ENCODE measurements around the gene NCDN.

Gene NCDN

GRCh38 chr1:35554266-35555211 is 3.1 kb upstream of the NCDN start:
- DNase-seq (ENCODE audit: low read depth in 4 of 4, low spot score in 1 of 4), result no peak

DNA sequence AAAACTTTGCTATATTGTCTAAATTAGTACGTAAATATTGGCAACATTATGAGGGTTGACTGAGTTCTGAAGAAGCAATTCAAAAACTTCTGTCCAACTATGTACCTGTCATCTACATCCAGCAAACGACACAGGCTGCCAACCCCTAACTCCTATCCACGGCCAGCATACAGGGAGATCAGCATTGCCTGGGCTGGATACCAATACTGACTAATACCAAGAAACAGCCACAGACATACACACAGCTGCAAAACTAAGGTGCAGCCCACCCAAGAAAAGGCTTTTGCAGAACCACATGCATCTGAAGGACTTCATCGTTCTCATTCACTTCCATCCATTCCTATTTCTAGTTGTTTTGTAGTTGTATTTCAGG is 2.4 kb upstream of the NCDN start:
- no peak for DNase-seq (ENCODE audit: low read depth in 4 of 4, low spot score in 1 of 4)

- DNase-seq (ENCODE audit: low read depth in 4 of 4, low spot score in 1 of 4), result no peak
Measured at GRCh38 chr1:35555601-35556477, 1.8 kb upstream of the NCDN start.

GRCh38 chr1:35556484-35557117 is 998 bp upstream of the NCDN start:
- no peak for DNase-seq (ENCODE audit: low read depth in 4 of 4, low spot score in 1 of 4)

- DNase-seq (ENCODE audit: low read depth in 4 of 4, low spot score in 1 of 4), result no peak
Measured at GRCh38 chr1:35557118-35557610, 435 bp upstream of the NCDN start, which contains the start of gene KIAA0319L. KIAA0319L (minus strand) TSS chr1:35557403; CDS start chr1:35554491, 2,912 bp downstream.

DNA sequence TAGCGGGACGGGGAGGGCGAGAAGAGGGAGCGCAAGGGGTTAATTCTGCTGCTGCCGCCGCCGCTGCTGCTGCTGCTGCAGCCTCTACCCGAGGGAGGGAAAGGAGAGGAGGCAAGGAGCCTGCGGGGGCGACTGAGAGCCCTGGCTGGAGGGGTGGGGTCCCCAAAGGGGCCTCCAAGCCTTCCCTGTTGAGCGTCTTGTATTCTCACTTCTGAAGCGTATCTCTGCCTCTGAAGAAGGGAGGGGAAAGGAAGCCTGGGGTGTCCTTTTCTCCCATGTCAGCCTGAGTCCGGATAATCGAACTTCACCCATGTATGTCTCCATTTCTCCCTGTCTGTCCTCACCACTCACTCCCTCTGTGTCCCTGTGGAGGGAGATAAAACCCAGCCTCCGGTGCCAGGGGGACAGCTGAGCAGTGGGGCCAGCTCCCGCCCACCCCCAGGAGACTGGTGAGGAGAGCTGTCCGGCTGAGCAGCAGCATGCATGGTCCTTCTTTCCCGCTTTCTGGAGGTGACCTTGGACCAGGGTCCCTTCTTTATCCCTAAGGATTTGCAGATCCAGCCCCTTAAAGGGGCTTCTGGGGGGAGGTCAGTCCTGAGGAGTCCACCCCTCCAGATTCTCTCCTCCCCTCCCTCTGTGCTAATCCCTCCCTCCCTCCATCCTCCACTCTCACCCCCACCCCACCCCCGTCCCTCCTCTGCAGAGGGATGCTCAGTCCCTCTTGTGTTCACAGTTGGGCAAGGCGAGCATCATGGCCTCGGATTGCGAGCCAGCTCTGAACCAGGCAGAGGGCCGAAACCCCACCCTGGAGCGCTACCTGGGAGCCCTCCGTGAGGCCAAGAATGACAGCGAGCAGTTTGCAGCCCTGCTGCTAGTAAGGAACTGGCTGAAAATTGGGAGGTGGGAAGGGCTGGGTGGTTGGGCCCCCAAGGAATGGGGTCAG is 1.0 kb downstream of the NCDN start:
- no peak for DNase-seq (ENCODE audit: low read depth in 4 of 4, low spot score in 1 of 4)

DNA sequence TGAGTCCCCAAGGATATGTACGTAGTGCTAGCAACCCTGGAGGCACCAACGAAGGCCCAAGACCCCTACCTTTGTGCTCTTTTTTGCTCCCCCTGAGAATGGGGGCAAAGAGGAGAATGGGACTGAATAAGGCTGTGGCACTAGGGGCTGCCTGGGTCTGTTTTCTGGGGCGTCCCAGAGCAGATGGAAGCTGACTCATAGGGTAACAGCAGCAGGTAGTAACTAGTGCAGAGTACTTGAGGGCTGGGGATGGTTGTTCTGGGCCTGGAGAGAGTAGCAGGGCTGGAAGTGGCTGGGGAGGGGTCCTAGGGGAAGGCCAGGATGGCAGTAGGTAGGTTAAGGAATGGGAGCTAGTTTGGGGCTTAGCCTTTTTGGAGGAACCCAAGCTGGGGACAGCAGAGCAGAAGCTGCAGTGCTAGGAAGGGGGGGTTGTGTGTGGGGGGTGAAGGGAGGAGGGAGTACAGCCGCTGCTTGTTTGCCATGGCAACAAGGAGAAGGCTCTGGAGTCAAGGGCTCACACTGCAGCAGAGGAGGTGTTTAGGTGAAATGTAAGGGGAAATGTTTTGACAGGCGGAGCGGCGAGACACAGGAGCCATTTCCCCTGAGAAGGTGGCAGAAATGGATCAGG is 1.8 kb downstream of the NCDN start:
- DNase-seq (ENCODE audit: low read depth in 4 of 4, low spot score in 1 of 4), result no peak

DNA sequence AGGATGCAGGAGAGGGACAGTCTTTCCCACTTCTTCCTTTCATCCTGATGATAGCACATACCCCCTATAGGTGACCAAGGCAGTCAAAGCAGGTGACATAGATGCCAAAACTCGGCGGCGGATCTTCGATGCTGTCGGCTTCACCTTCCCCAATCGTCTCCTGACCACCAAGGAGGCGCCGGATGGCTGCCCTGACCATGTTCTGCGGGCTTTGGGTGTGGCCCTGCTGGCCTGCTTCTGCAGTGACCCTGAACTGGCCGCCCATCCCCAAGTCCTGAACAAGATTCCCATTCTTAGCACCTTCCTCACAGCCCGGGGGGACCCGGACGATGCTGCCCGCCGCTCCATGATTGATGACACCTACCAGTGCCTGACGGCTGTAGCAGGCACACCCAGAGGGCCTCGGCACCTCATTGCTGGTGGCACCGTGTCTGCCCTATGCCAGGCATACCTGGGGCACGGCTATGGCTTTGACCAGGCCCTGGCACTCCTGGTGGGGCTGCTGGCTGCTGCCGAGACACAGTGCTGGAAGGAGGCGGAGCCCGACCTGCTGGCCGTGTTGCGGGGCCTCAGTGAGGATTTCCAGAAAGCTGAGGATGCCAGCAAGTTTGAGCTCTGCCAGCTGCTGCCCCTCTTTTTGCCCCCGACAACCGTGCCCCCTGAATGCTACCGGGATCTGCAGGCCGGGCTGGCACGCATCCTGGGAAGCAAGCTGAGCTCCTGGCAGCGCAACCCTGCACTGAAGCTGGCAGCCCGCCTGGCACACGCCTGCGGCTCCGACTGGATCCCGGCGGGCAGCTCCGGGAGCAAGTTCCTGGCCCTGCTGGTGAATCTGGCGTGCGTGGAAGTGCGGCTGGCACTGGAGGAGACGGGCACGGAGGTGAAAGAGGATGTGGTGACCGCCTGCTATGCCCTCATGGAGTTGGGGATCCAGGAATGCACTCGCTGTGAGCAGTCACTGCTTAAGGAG is 2.9 kb downstream of the NCDN start:
- DNase-seq (ENCODE audit: low read depth in 4 of 4, low spot score in 1 of 4), result no peak

- DNase-seq (ENCODE audit: low read depth in 4 of 4, low spot score in 1 of 4), result no peak
Measured at GRCh38 chr1:35561297-35561971, 3.8 kb downstream of the NCDN start.

GRCh38 chr1:35561972-35562680 is 4.5 kb downstream of the NCDN start:
- no peak for DNase-seq (ENCODE audit: low read depth in 4 of 4, low spot score in 1 of 4)

DNA sequence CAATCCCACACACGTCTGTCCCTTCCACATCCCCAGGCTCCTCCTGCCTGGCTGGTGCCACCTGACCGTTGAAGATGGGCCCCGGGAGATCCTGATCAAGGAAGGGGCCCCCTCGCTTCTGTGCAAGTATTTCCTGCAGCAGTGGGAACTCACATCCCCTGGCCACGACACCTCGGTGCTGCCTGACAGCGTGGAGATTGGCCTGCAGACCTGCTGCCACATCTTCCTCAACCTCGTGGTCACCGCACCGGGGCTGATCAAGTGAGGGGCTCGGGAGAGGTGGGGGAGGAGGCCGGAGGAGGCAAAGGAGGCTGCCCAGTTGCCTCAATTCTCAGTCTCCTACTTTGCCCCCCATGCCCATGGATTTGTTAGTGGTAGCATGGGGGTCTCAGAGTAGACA is 5.6 kb downstream of the NCDN start:
- no peak for DNase-seq (ENCODE audit: low read depth in 4 of 4, low spot score in 1 of 4)

GRCh38 chr1:35564037-35564883 is 6.7 kb downstream of the NCDN start:
- peak; percentile 58 to 76 (median 70) for DNase-seq (ENCODE audit: low read depth in 4 of 4, low spot score in 1 of 4)

GRCh38 chr1:35564884-35565741 is 7.5 kb downstream of the NCDN start:
- no peak for DNase-seq (ENCODE audit: low read depth in 4 of 4, low spot score in 1 of 4)

DNA sequence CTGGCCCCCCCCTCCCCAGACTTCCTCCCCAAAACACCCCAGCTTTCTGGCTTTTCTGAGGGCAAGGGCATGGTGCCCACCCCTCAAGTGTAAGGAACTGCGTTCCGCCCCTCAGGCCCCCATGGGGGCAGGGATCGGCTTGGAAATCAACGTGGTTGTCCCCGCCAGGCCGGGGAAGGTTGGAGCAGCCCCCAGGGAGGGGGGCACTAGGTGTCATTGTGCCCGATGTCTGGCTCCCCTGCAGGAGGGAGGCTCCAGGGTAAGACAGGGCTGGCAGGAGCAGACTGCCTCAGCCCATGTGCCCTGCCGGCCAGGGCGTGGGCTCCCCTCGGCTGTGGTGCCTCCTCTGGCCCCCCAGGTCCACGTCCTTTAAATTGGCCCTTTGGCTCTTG is 8.1 kb downstream of the NCDN start:
- no peak for DNase-seq (ENCODE audit: low read depth in 4 of 4, low spot score in 1 of 4)

GRCh38 chr1:35567947-35568558 is 10.5 kb downstream of the NCDN start:
- DNase-seq (ENCODE audit: low read depth in 4 of 4, low spot score in 1 of 4), result no peak
